ENCODE data around the gene FA2H. TPM values are rescaled to one million over a fixed set of nuclear protein-coding genes. Genes with fewer than 3 reads are reported as not detected.
"Not testable (repeated sequence)": the region's sequence is repeated elsewhere in the genome, so short reads cannot be mapped to it uniquely, and the experiment has no call there.

The FA2H gene
- total RNA-seq, 1 experiment from 2014 or later = 29.5 TPM

GRCh38 chr16:74682556-74682955, 92.1 kb downstream of the FA2H start:
- DNase-seq (ENCODE audit: low spot score) = no peak

GRCh38 chr16:74680681-74681080, 93.9 kb downstream of the FA2H start:
- DNase-seq (ENCODE audit: low spot score) = no peak

GRCh38 chr16:74679983-74680382, 94.6 kb downstream of the FA2H start:
- DNase-seq (ENCODE audit: low spot score) = no peak

- no peak for DNase-seq (ENCODE audit: low spot score)
Observed at GRCh38 chr16:74677868-74678267, 96.8 kb downstream of the FA2H start.

DNA sequence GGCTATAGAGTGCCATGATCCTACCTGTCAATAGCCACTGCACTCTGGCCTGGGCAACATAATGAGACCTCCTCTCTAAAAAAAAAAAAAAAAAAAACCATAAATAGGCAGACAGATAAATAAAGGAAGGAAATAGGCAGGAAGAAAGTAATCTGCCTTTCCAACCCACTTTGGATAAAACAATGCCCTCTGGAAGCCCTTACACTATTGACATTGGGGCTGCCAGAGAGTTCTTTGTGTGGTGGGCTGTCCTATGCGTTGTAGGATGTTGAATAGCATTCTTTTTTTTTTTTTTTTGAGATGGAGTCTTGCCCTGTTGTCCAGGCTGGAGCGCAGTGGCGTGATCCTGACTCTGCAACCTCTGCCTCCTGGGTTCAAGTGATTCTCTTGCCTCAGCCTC, 100.7 kb downstream of the FA2H start:
- DNase-seq (ENCODE audit: low spot score) = no peak

- not testable (repeated sequence) for DNase-seq (ENCODE audit: low spot score)
Observed at GRCh38 chr16:74668877-74669276, 105.7 kb downstream of the FA2H start.

DNA sequence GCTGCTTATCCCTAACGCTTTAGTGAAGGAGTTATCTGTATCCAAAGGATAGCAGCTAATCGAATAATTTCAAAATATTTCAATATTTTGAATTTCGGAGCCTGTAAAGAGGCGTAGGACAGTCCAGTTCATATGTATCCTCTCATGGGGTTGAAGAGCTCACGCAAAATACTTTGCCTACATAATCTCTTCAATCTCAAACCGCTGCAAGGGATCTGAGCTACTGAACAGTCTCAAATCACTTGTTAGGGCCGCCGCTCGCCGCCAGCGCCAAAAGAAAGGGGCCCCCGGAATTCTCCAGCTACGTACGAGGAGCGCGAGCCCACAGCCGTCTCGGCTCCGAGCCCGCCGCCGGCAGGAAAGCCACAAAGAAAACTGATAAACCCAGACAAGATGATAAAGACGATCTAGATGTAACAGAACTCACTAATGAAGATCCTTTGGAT, 107.3 kb downstream of the FA2H start:
- peak; percentile 65 for DNase-seq (ENCODE audit: low spot score)

- DNase-seq (ENCODE audit: low spot score) = peak; percentile 97
Observed at GRCh38 chr16:74666425-74667254, 108.0 kb downstream of the FA2H start, which contains the start of gene RFWD3. Gene RFWD3, minus strand, starts transcription at chr16:74666877. Its CDS starts 5,428 bp downstream, at chr16:74661449.

DNA sequence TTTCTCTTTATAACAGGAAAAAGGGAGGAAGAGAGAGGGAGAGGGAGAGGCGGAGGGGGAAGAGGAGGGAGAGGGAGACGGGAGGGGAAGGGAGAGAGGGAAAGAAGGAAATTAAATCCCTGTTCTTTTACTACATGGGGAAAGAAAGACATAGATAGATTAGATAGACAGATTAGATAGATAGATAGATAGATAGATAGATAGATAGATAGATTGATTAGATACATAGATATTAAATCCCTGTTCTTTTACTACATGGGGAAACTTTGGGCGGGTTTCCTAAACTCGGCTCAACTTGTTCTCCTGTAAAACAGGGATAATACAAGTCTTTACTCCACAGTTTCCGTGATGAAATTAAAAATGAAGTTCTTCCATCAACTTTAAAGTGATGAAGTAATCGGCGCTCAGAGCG, 108.6 kb downstream of the FA2H start:
- no peak for DNase-seq (ENCODE audit: low spot score)

Other genes with a start within 250 kb of the FA2H start
- gene GLG1, start 167.7 kb downstream of the FA2H start, total RNA-seq (2014; rRNA removed; shearing (Covaris generic)) = 78.9 and 79.5 TPM in 2 replicates
- 42.5 and 52.4 TPM in 2 replicates for gene RFWD3, start 107.9 kb downstream of the FA2H start, total RNA-seq (2014; rRNA removed; shearing (Covaris generic))
- 19.3 and 27.5 TPM in 2 replicates for gene MLKL, start 74.0 kb downstream of the FA2H start, total RNA-seq (2014; rRNA removed; shearing (Covaris generic))
- 15.1 and 15.7 TPM in 2 replicates for gene WDR59, start 210.3 kb upstream of the FA2H start, total RNA-seq (2014; rRNA removed; shearing (Covaris generic))
- gene ZNRF1, start 224.2 kb upstream of the FA2H start, total RNA-seq (2014; rRNA removed; shearing (Covaris generic)) = 15.5 and 17.2 TPM in 2 replicates